Hematopoietic multipotent progenitor cell treated with erythropoietin and hydrocortisone succinate and interleukin-3 and kit ligand, for 6 days (in vitro differentiated cells): ENCODE measurements around the gene ARHGAP26.
A peak's percentile ranks its signal among the peaks of the same experiment; 100 is the strongest.

Experiments
- DNase-seq: peaks from one replicate; pipeline ENCODE4 v3.0.0-alpha.2; 2015

The ARHGAP26 gene

GRCh38 chr5:142789206-142789605, 19.0 kb downstream of the ARHGAP26 start:
- no peak for DNase-seq

DNA sequence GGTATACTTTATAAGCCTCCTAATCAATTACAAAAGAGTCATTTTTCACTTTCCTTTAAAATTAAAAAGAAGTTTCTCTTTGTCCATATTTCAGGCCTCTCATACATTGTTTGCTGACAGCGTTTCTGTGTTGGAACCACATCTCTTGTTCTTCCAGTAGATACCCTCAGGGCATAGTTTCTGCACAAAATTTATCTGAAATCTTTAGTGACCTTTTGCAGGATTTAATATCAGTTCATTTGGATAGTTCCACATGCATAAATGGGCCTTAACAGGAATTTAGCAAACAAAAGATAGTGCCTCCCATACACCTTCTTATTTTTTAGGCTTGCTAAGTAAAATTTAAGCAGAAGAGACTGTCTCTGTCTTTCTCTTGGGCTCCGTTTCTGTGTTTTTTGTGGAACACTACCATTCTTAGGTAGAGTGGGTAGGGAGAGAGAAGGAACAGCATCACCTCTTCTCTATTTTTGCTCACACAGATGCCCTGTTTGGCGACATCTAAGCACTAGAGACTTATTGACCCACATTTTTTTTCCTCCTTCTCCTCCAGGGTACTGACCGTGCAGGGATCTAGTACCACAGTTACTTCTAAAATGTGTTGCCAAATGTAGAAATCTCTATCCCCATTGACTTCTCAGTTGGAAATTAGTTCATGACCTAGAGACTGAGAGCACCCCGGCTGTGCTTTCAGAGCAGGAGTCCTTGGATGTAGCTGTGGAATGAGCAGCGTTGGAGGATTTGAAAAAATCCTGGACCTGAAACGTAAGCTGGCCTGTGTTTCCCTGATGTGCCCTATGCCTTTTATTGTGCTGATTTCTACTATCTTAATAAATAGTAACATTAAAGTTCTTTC, 22.1 kb downstream of the ARHGAP26 start:
- DNase-seq, result no peak

- DNase-seq, result no peak
Observed at GRCh38 chr5:142792865-142793232, 22.7 kb downstream of the ARHGAP26 start.

- no peak for DNase-seq
Observed at GRCh38 chr5:142794537-142794936, 24.4 kb downstream of the ARHGAP26 start.

DNA sequence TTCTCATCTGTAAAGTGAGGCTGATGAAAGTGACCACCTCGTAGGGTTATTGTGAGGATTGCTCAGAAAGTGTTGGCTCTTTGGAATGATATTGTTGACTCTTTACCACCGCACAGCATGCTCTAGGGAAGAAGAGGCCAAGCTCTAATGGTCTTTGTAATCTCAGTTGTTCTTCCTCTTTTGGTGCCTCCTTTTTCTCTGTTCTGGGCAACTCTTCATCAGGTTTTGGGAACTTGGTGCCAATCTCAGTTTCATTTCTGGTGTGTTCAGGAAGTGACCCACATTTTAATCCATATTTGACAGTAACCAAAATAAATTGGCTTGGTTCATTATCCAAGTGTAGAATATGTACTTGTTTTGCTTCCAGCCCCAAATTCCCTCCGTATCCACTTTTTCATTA, 25.1 kb downstream of the ARHGAP26 start:
- DNase-seq, result no peak

- DNase-seq, result no peak
Observed at GRCh38 chr5:142796492-142797109, 26.4 kb downstream of the ARHGAP26 start.

DNA sequence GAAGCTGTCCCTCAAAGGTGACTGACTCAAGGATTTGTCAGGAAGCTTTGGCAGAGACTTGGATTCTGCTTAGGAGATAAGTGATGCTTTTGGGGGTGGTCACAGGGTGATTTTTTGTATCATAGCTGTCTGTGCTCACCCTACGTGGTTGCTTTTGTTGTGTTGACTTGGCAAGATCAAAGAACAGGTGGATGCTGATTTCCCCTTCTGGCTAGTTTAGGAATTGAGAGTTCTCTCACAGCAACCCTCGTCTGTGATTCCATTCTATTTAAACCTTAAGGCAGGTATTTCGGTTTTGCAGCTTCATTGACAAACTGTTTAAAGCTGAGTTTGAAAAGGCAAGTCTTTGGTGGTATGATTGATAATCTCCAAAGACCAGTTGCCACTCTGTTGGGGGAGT, 27.2 kb downstream of the ARHGAP26 start:
- DNase-seq, result no peak

DNA sequence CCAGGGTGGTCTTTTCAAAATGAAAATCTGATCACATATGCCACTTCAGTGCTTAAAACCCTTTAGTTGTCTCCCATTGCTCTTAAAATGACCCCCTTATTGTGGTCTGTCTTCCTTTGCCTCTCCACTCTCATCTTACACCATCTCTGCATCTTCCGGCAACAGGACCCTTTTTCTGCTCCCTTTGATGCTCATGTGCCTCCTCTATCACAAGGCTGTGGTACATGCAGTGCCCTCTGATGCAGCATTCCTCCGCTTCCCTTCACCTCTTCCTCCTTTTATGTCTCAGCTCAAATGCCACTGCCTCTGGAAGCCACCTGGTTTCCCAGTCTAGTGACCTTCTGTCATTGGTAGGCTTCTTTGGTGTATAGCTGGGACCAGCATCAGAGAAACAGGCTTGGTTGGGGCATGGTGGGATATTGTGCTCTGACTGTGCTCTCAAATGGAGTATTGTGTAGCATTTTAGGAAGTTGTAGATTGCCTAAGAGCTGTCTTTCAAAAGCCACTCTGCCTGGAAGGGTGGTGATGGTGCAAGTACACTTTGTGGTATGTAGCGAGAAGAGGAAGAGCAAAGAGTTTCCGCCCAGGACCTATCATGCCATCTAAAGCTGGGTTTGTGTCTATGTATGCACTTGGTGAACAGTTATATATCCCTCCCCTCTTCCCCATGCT, 28.1 kb downstream of the ARHGAP26 start:
- peak; percentile 88 for DNase-seq

- DNase-seq, result no peak
Observed at GRCh38 chr5:142800776-142801494, 30.8 kb downstream of the ARHGAP26 start.

- DNase-seq, result no peak
Observed at GRCh38 chr5:142801495-142801871, 31.3 kb downstream of the ARHGAP26 start.

DNA sequence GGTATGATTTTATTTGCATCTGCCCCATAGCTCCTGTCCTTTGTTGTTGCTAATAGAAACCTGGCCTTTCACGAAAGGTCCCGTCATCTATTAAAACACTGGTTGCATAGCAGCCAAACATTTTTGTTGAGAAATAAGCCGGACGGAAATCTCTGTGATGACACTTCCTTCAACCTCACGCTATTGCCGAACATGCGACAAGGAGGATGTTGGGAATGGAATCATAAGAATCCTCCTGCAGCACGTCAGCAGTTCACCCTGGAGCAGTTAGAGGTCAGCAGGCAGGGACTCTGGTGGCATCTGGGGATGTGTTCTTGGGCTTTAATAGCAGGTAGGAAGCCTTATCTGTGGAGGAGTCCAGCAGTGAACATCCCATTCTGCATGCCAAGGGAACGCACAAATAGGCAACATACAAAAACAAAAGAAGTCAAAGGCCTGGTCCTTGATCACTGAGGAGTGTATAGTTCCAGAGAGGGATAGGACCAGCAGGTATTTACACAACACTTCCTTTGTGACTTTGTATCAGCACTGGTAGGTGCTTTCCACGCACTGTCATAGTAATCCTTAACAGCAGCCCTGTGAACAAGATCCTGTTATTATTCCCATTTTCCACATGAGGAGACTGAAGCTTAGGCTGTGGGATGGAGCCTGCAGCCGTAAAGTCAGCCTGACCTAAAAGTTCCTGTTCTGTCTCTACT, 33.4 kb downstream of the ARHGAP26 start:
- DNase-seq, result no peak

DNA sequence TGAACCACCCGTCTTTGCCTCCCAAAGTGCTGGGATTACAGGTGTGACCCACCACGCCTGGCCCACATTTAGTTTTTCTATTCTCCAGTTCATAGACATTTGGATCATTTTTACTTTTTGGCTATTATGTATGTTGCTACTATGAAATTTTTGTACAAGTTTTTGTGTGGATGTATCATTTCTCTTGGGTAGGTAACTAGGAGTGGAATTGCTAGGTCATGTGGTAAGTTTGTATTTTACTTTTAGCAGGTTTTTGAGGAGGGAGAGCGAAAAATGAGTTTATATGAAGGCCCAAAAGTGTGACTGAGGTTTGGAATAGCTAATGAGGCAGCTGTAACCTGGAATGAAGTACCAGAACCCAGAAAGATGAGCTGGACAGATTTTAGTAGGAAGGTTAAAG, 35.2 kb downstream of the ARHGAP26 start:
- no peak for DNase-seq

DNA sequence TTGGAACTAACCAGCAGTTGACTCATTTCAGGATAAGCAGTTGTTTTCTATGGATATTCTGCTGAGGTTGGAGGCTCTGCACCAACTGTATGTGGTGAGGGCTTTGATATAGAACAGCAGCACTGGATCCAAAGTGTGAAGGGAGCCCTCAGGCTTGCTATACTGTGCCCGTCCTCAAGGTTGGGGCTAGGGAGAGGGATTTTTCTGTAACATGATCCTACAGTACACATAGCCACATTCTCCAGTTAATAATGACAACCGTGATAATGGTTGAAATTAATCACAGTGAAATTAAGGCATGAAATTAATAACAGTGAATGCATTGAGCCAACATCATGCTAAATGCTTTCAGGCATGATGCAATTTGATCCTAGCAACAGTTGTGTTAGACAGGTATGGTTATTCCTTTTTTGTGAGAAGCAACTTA, 36.7 kb downstream of the ARHGAP26 start:
- no peak for DNase-seq

- no peak for DNase-seq
Observed at GRCh38 chr5:142807372-142807911, 37.3 kb downstream of the ARHGAP26 start.

DNA sequence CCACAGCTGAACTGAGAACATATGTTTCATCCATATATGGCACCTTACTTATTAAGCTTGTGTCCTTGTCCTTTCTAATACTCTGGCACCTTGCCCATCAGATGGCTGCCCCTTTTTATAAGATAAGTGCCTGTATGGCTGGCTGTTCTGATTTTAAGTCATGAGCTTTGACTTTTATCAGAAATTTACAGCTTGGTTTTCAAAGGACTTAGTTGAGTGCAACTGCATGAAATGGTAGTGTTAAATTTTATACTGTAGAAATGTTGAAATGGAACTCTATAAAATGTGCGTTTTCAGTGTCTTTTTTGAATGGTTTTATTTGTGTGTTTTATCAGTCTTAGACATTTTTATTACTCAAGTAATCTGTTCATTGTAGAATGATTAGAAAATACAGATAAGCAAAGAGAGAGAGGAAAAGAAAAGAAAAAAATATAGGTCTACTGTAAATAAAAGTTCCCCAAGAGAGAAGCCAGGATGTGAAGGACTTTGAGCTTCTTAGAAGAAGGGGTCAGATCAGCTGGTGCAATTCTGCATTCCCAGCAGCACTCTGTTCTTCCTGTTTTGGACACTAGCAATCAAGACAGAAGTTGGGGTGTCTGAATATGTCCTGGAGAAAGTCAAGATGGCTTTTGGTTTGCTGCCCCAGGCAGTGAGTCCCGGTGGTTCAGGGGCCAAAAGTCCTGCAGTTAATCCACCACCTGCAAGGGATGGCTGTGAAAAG, 38.9 kb downstream of the ARHGAP26 start:
- DNase-seq, result peak; percentile 71

DNA sequence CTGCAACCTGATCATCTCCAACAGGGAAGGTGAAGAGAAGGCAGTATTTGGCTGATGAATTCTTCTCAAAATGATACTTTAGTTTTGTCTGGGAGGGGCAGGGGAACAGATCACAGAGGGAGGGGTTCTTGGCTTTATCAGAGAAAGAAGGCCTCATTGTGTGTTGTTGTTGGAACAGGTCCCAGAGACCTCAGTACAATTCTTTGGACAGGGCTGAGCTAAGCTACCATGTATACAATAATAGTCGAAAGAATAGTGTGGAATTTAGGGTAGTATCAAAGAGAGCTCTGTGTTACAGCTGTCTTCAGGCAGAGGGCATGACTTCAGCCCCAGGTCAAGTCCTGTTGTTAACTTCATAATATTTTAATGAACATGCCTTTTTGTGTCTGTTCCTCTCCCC, 39.9 kb downstream of the ARHGAP26 start:
- DNase-seq, result peak; percentile 73

DNA sequence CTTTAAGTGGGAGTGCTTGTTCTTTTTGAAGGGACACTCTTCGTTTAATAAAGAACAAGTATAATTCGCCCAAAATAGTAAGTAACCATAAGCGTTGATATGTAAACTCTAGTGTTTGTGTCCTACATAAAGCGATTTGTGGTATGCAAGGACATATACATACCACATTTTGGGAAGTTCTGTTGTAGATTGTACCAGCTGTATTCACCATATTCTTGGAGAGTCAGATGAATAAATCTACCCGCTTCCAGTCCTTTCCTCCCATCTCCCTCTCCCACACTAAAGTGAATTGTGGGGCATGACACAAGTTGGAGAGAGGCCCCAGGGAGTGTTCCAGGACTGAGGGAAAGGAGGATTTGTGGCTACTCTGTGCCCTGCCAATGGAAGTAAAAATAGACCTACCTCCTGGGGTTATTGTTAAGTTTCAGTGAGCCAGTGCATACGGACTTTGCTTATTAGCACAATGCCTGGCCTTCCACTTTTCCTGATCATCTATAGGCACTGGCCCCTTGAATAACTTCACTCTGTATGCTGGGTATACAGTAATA, 40.6 kb downstream of the ARHGAP26 start:
- no peak for DNase-seq

- DNase-seq, result no peak
Observed at GRCh38 chr5:142811866-142812557, 41.8 kb downstream of the ARHGAP26 start.

DNA sequence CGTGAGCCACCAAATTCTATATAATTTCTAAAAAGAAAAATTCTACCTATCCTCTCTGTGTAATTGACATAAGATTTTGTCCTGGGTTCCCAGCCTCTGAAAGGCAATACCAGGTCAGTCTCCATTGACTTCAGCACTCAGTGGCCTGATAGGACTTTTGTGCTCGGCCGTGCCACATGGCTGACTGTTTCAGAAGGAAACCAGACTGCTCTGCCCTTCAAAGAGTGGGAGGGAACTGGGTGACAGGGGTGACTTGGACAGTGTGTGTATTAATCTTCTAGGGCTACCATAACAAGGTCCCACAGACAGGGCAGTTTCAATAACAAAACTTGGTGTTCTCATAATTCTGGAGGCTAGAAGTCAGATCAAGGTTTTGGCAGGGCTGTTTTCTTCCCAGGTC, 43.0 kb downstream of the ARHGAP26 start:
- no peak for DNase-seq

DNA sequence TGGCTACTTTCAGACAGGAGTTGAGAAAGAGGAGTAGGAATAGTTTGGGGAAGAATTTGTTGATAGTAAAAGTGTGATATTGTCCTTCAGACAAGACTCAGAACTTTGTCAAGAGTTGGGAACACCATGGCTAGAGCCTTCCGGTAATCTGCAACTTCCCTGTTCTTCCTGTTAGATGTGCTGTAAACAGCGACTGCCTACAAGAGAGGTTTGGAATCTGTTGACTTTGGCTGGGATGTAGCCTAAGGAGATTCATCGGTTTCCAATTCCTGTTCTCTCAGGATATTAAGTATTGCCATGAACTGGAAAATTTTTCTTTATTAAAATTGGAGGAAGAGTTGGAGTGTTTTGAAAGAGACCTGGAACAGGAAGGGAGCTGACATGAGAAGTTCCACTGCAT, 43.9 kb downstream of the ARHGAP26 start:
- DNase-seq, result no peak

DNA sequence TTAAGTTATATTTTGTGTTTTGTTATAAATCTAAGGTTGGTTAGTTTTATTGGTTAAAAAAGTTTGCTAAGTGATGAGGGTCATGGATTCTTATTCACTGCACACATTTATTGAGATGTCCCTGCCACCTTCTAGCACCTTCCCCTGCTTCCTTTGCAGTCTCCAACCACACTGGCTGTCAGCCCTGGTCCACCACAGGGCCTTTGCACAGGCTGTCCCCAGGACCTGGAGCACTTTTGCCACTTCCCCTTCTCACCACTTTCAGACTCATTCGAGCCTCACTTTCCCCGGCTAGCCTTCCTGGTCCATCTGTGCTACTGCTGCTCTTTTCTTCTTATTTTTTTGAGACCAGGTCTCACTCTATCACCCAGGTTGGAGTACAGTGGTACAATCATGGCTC, 45.3 kb downstream of the ARHGAP26 start:
- no peak for DNase-seq
